ENCODE results near the gene SVBP. TPM values are rescaled to one million over a fixed set of nuclear protein-coding genes. Genes with fewer than 3 reads are reported as not detected.
"Not testable (repeated sequence)": the region's sequence is repeated elsewhere in the genome, so short reads cannot be mapped to it uniquely, and the experiment has no call there.

SVBP gene
- total RNA-seq, 1 experiment from 2014 or later: 18.6 TPM

DNA sequence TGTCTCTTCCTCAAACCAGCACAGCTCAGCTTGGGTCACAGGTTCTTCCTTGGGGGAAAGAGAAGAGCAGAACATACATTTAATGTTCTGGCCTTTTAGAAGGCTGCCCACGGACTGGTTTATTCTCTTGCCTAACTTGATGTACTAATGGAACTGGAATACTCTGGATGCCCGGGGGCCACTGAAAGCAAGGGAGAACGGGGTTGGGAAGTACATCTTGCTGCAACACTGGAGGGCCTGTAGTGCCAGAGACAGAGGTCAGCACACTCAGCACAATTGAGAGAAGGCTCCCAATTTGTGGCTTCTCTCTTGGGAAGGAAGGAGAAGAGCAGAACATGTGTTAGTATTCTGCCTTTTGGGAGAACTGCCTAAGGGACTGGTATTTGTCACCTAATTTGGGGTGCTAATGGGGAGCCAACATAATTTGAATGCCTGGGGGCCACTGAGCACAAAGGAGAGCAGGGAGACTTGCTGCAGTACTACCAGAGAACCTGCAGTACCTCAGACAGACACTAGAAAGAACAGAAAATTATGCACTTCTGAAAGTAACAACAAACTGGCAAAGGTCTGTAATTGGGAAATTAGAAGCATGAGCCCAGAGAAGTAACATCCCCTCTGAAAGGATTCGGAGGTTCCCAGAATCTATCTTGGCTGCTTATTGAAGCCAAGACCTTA, 43.3 kb upstream of the SVBP start:
- peaks cover 52% of the 10 kb centered on the region for H3K9me3 Mint-ChIP-seq (ENCODE audit: unreplicated experiment)
- H3K4me3 ChIP-seq (ENCODE audit: low read depth, low read length): no peak overlapping the region
- no peaks in the 10 kb centered on the region for H3K4me1 Mint-ChIP-seq (ENCODE audit: low read depth, unreplicated experiment)
- BruUV-seq (replicated peaks): no TSS peak
- ChIA-PET CTCF (no interaction called here), POLR2A (no interaction called here)
- intact Hi-C loops (cut with micrococcal nuclease; ENCODE audit: unreplicated experiment): no loop called here
- peaks cover 6% of the 10 kb centered on the region for H3K36me3 Mint-ChIP-seq (ENCODE audit: insufficient read depth, unreplicated experiment)
- no peaks in the 10 kb centered on the region for H3K36me3 ChIP-seq (ENCODE audit: control insufficient read depth, insufficient read depth, low read length)
- TF ChIP-seq, protein P1, sequence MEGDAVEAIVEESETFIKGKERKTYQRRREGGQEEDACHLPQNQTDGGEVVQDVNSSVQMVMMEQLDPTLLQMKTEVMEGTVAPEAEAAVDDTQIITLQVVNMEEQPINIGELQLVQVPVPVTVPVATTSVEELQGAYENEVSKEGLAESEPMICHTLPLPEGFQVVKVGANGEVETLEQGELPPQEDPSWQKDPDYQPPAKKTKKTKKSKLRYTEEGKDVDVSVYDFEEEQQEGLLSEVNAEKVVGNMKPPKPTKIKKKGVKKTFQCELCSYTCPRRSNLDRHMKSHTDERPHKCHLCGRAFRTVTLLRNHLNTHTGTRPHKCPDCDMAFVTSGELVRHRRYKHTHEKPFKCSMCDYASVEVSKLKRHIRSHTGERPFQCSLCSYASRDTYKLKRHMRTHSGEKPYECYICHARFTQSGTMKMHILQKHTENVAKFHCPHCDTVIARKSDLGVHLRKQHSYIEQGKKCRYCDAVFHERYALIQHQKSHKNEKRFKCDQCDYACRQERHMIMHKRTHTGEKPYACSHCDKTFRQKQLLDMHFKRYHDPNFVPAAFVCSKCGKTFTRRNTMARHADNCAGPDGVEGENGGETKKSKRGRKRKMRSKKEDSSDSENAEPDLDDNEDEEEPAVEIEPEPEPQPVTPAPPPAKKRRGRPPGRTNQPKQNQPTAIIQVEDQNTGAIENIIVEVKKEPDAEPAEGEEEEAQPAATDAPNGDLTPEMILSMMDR (IDR thresholded peaks at IDR 0.05; ENCODE audit: insufficient read depth in 1 of 2, low read depth in 1 of 2, low read length in 1 of 2, severe bottlenecking in 1 of 2, unreplicated experiment in 1 of 2): no peak
- H3K27ac Mint-ChIP-seq (ENCODE audit: unreplicated experiment): no peak overlapping the region
- no peaks in the 10 kb centered on the region for H3K27me3 Mint-ChIP-seq (ENCODE audit: insufficient read depth, unreplicated experiment)
- no peaks in the 10 kb centered on the region for H3K4me1 ChIP-seq
- 0 out of 2 replicates have a peak, but pooled peaks cover 8% of the 10 kb centered on the region for H3K9me3 ChIP-seq
- no peaks in the 10 kb centered on the region for H3K27me3 ChIP-seq (replicated peaks; ENCODE audit: control insufficient read depth, insufficient read depth, low read length)
- DNase-seq: no peak
- H3K4me3 Mint-ChIP-seq (ENCODE audit: unreplicated experiment): no peak overlapping the region

DNA sequence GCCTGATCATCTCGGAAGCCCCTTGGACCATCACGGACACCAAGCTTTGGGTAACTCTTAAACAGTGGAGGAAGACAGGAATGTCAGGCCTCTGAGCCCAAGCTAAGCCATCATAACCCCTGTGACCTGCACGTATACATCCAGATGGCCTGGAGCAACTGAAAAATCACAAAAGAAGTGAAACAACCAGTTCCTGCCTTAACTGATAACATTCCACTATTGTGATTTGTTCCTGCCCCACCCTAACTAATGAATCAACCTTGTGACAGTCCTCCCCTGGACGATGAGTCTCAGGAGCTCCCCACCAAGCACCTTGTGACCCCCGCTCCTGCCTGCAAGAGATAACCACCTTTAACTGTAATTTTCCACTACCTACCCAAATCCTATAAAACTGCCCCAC, 42.2 kb upstream of the SVBP start:
- BruUV-seq (replicated peaks); H3K27me3 Mint-ChIP-seq (ENCODE audit: insufficient read depth, unreplicated experiment); DNase-seq; intact Hi-C loops (cut with micrococcal nuclease; ENCODE audit: unreplicated experiment); H3K4me1 Mint-ChIP-seq (ENCODE audit: low read depth, unreplicated experiment); H3K27ac Mint-ChIP-seq (ENCODE audit: unreplicated experiment); H3K4me3 Mint-ChIP-seq (ENCODE audit: unreplicated experiment); POLR2A ChIA-PET; H3K4me3 ChIP-seq (ENCODE audit: low read depth, low read length); H3K36me3 Mint-ChIP-seq (ENCODE audit: insufficient read depth, unreplicated experiment); H3K4me1 ChIP-seq; H3K27me3 ChIP-seq (replicated peaks; ENCODE audit: control insufficient read depth, insufficient read depth, low read length); H3K9me3 ChIP-seq; H3K36me3 ChIP-seq (ENCODE audit: control insufficient read depth, insufficient read depth, low read length): not testable (repeated sequence)
- CTCF ChIA-PET: interaction anchor here (0.5 kb wide), 1 partner anchor 28 kb away, joined by 6 read pairs; no protein-coding TSS in a partner anchor
- peaks cover 62% of the 10 kb centered on the region for H3K9me3 Mint-ChIP-seq (ENCODE audit: unreplicated experiment)

GRCh38 chr1:42856554-42856953, 39.4 kb upstream of the SVBP start:
- H3K36me3 ChIP-seq (ENCODE audit: control insufficient read depth, insufficient read depth, low read length); intact Hi-C loops (cut with micrococcal nuclease; ENCODE audit: unreplicated experiment); H3K4me1 Mint-ChIP-seq (ENCODE audit: low read depth, unreplicated experiment); H3K27me3 Mint-ChIP-seq (ENCODE audit: insufficient read depth, unreplicated experiment); H3K9me3 ChIP-seq; CTCF ChIA-PET; H3K4me1 ChIP-seq; H3K27me3 ChIP-seq (replicated peaks; ENCODE audit: control insufficient read depth, insufficient read depth, low read length); H3K36me3 Mint-ChIP-seq (ENCODE audit: insufficient read depth, unreplicated experiment); BruUV-seq (replicated peaks); H3K4me3 Mint-ChIP-seq (ENCODE audit: unreplicated experiment); H3K4me3 ChIP-seq (ENCODE audit: low read depth, low read length); POLR2A ChIA-PET; H3K27ac Mint-ChIP-seq (ENCODE audit: unreplicated experiment); DNase-seq: not testable (repeated sequence)
- peaks cover 62% of the 10 kb centered on the region for H3K9me3 Mint-ChIP-seq (ENCODE audit: unreplicated experiment)

GRCh38 chr1:42853116-42853884, 36.1 kb upstream of the SVBP start:
- Histone ChIP-seq H3K4me3 (ENCODE audit: low read depth, low read length) (no peak overlapping the region), H3K4me1 (no peaks in the 10 kb centered on the region), H3K36me3 (ENCODE audit: control insufficient read depth, insufficient read depth, low read length) (no peaks in the 10 kb centered on the region), H3K27me3 (replicated peaks; ENCODE audit: control insufficient read depth, insufficient read depth, low read length) (no peaks in the 10 kb centered on the region), H3K9me3 (no peaks in the 10 kb centered on the region)
- Mint-ChIP-seq H3K4me3 (ENCODE audit: unreplicated experiment) (no peak overlapping the region), H3K27me3 (ENCODE audit: insufficient read depth, unreplicated experiment) (no peaks in the 10 kb centered on the region), H3K36me3 (ENCODE audit: insufficient read depth, unreplicated experiment) (peaks cover 22% of the 10 kb centered on the region), H3K4me1 (ENCODE audit: low read depth, unreplicated experiment) (no peaks in the 10 kb centered on the region), H3K27ac (ENCODE audit: unreplicated experiment) (no peak overlapping the region), H3K9me3 (ENCODE audit: unreplicated experiment) (peaks cover 33% of the 10 kb centered on the region)
- intact Hi-C loops (cut with micrococcal nuclease; ENCODE audit: unreplicated experiment): no loop called here
- no TSS peak for BruUV-seq (replicated peaks)
- POLR2A ChIA-PET: no interaction called here
- TF ChIP-seq, protein P1 (IDR thresholded peaks at IDR 0.05; ENCODE audit: insufficient read depth in 1 of 2, low read depth in 1 of 2, low read length in 1 of 2, severe bottlenecking in 1 of 2, unreplicated experiment in 1 of 2): no peak
- DNase-seq: no peak
- CTCF ChIA-PET: no interaction called here
